SK-MEL-5 (cell line): ENCODE measurements around the gene GRM5. TPM values are rescaled to one million over a fixed set of nuclear protein-coding genes. Genes with fewer than 3 reads are reported as not detected.

Source experiments
- DNase-seq: peaks from one replicate; pipeline ENCODE4 v3.0.0-alpha.2; 2016; ENCODE audit warnings: low read depth, low spot score
- in situ Hi-C: cut with HindIII; loops from 2 replicates; pipeline ENCODE4 v1.10.0; 2016; ENCODE audit warnings: low sequenced_read_pairs, high pct_unique_total_duplicates, low pct_unique_long_range_greater_than_20kb
- total RNA-seq: library from RNA; depleted of rRNA; stranded (reverse); fragments of >200 nt; shearing (Covaris generic); gene quantifications from 2 replicates; pipeline ENCODE4 v1.2.3, GENCODE V29; 2014

GRM5 gene
- total RNA-seq, 1 experiment from 2014 or later = 0.05 TPM

DNA sequence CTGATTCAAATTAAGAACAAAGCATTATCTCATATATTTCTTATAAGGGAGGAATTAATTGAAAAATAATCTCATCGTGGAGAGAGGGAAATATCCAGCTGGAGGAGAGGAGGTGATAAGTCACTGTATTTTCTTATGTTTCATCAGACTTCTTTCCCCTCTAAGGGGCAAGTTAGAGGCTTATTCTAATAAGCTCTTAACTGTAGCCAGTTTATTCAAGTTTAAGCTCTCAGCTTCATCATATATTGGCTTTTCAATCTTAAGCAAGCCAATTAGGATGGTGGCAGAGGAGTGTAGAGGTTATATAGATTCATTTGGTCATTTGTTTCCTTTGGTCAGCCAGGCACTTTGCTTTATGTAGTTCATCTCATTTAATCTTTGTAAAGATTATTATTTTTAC lies 256.7 kb downstream of the GRM5 start:
- in situ Hi-C loops = no loop called here
- DNase-seq = no peak

DNA sequence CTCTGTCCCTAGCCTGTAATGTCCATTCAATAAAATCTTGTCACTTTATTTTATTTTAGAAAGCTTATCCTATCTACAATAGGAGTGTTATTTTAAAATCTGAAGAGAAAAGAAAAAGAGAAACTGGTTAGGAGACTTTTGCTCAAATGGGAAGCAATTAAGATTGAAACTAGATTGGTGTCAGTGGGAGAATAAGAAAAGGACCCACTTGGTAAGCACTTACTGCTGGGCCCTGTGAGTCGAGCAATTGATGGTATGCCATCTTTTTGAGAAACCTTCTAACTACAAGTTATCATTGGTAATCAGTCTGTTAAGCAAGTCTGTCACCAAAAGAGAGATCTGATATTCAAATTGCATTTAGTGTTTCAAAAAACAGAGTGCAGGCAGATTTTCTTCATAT lies 258.4 kb downstream of the GRM5 start:
- in situ Hi-C loops = no loop called here
- DNase-seq = no peak

- in situ Hi-C loops = no loop called here
- no peak for DNase-seq
These were observed 259.4 kb downstream of the GRM5 start for GRCh38 chr11:88806410-88806809.

DNA sequence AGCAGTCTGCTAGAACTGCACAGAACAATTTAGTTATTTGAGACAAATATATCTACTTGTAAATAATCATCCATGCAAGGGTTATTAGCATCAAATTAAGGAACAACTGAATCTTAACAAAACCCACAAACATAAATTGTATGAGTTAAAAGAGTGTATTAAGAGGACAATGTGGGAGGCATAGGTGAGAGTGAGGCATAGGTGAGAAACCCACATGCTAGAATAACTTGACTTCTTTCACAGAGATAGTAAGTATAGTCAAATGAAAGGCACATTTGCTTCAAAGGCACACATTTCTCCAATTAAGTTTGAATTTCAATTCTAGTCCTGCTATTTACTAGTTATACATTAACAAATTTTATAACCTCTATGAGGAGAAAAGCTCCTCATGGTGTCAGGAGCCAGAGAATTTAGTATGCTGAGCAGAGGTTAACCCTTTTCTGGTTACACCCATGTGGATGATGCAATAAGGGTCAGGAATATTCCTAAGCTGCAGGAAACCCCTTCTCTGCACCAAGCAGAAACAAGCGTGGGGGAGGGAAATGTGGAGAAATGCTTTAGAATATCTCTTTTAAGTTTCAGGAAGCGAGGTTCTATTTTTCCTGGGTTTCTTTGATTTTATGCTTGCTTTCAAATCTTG lies 264.2 kb downstream of the GRM5 start:
- no peak for DNase-seq
- in situ Hi-C loops = no loop called here

- in situ Hi-C loops = no loop called here
These were observed 265.8 kb downstream of the GRM5 start for GRCh38 chr11:88799771-88800500.

GRCh38 chr11:88790182-88790581 lies 275.6 kb downstream of the GRM5 start:
- DNase-seq = no peak
- in situ Hi-C loops = no loop called here

More at GRCh38 chr11:88799771-88800500, 265.8 kb downstream of the GRM5 start:
- peak; percentile 71 for DNase-seq

GRCh38 chr11:88779577-88779976 lies 286.2 kb downstream of the GRM5 start:
- in situ Hi-C loops = no loop called here
- no peak for DNase-seq

DNA sequence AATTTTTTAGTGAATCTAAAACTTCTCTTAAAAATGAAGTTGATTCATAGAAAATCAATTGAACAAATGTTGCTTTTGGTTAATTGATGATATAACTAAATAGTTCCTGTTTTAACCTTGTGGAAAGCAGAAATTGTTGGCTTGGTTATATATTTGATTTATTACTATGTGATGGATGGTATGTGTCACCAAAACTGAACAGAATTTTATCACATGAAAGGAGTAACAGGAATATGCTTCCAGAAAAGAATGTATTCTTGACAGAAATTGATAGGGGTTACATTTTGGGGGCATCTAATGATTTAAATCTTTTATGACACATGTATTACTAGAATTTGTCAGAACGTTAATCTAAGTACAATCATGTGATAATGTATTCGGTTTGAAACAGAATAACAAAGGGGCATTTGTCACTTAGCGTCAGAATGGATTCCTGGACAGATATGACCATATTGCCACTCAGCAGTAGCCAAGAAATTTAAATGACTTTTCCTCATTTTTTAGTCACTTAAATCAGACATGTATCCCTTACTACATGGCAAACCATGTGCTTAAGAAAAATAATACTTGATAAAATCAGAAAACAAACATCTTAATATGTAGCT lies 295.2 kb downstream of the GRM5 start:
- DNase-seq = no peak
- in situ Hi-C loops = no loop called here

DNA sequence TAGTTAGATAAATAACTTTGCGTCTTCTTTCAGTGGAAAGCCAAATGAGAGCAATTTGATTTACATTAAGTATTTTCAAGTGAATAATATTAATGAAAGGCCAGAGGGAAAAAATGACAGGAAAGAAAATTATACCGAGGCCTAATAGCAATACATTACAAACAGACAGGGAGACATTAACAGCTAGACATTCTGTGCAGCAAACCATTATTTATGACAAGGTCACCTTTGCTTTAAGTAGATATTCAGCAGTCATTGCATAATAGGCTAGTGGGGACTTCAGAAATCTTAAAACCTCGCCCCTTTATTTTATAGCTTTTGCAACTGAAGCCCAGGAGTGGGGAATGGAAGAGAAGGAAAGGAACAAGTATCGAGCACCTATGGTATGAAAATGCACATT lies 321.6 kb downstream of the GRM5 start:
- no peak for DNase-seq
- in situ Hi-C loops = no loop called here

GRCh38 chr11:88739524-88739923 lies 326.3 kb downstream of the GRM5 start:
- in situ Hi-C loops = no loop called here
- no peak for DNase-seq

DNA sequence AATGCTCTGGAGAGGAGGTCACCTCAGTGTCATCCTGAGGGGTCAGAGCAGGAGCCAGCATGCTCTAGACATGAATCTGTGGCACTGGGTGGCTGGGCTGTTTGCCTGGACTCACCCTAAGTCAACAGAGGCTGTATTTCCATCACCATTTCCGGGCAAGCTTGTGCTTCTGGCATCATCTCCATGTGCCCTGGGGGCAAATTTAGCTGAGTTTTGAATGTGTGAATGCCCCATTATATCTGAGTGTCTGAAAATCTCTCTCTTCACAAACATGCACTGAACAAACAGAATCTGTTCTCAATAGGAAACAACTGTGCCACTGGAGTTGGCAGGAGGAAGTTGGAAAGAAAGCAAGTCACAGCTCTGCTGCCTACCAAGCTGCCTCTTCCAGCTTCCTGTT lies 356.2 kb downstream of the GRM5 start:
- in situ Hi-C loops = no loop called here
- DNase-seq = peak; percentile 81

GRCh38 chr11:88704485-88704884 lies 361.3 kb downstream of the GRM5 start:
- in situ Hi-C loops = no loop called here
- no peak for DNase-seq

DNA sequence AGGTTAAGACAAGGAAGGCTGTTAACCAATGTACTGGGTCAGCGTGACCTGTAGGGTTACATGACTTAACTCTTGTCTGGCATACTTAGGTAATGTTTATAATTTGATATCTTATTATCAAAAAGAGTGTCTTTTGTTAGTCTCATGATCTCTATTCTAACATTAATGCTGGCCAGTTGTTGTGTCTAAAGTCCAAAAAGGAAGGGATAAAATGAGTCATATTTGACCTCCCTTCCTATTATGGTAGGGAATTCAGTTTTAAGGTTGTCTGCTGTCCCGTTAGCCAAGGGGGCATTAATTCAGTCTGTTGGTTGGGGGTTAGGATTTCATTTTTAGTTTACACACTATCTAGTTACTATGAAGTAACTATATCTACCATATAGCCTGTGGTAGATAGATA lies 364.0 kb downstream of the GRM5 start:
- in situ Hi-C loops = no loop called here
- no peak for DNase-seq

- in situ Hi-C loops = no loop called here
- DNase-seq = no peak
These were observed 368.6 kb downstream of the GRM5 start for GRCh38 chr11:88697139-88697538.

GRCh38 chr11:88695689-88696414 lies 369.9 kb downstream of the GRM5 start:
- in situ Hi-C loops = no loop called here
- DNase-seq = peak; percentile 61

GRCh38 chr11:88692306-88693086 lies 373.3 kb downstream of the GRM5 start:
- DNase-seq = no peak
- in situ Hi-C loops = no loop called here

GRCh38 chr11:88689548-88690240 lies 376.1 kb downstream of the GRM5 start:
- no peak for DNase-seq
- in situ Hi-C loops = no loop called here
